ENCODE data around the gene PGAP6. TPM values are rescaled to one million over a fixed set of nuclear protein-coding genes. Genes with fewer than 3 reads are reported as not detected.
"Not testable (repeated sequence)": the region's sequence is repeated elsewhere in the genome, so short reads cannot be mapped to it uniquely, and the experiment has no call there.

The PGAP6 gene
- total and polyA plus RNA-seq, 2 experiments from 2014 or later: 133 to 205 TPM

DNA sequence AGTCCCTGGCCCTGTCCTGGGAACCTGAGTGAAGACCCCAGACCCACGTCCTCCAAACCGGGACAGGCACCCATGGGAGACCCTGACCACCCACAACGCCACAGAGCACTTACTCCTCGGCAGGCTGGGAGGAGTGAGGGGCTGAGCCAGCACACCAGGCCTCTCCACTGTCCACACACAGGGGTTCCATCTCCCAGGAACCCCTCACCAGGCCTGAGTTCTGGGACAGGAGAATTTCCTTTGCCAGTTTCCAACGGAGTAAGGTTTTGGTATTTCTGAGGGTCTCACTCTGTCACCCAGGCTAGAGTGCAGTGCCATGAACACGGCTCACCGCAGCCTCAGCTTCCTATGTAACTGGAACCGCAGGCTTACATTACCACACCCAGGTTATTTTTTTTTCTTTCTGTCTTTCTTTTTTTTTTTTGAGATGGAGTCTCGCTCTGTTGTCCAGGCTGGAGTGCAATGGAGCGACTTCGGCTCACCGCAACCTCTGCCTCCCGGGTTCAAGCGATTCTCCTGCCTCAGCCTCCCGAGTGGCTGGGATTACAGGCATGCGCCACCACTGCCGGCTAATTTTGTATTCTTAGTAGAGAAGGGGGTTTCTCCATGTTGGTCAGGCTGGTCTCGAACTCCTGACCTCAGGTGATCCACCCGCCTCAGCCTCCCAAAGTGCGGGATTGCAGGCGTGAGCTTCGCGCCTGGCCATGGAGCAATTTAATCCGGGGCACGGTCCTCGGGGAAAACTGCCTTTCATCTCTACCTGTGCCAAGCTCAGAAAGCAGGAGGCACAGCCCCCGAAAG is 1.6 kb downstream of the PGAP6 start:
- TF ChIP-seq EZH2 (IDR thresholded peaks at IDR 0.05; ENCODE audit: borderline replicate concordance) (no peak), EZH2phosphoT487 (IDR thresholded peaks at IDR 0.05; ENCODE audit: low read depth, severe bottlenecking, unreplicated experiment) (no peak)
- TF ChIP-seq, protein P1, sequence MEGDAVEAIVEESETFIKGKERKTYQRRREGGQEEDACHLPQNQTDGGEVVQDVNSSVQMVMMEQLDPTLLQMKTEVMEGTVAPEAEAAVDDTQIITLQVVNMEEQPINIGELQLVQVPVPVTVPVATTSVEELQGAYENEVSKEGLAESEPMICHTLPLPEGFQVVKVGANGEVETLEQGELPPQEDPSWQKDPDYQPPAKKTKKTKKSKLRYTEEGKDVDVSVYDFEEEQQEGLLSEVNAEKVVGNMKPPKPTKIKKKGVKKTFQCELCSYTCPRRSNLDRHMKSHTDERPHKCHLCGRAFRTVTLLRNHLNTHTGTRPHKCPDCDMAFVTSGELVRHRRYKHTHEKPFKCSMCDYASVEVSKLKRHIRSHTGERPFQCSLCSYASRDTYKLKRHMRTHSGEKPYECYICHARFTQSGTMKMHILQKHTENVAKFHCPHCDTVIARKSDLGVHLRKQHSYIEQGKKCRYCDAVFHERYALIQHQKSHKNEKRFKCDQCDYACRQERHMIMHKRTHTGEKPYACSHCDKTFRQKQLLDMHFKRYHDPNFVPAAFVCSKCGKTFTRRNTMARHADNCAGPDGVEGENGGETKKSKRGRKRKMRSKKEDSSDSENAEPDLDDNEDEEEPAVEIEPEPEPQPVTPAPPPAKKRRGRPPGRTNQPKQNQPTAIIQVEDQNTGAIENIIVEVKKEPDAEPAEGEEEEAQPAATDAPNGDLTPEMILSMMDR (IDR thresholded peaks at IDR 0.05; ENCODE audit: poor library complexity): no peak
- no peaks in the 10 kb centered on the region for H3K9me2 ChIP-seq (replicated peaks; ENCODE audit: insufficient read depth)
- H3K9me3 ChIP-seq (ENCODE audit: low read depth): no peaks in the 10 kb centered on the region
- H3K27me3 ChIP-seq: no peaks in the 10 kb centered on the region
- no peaks in the 10 kb centered on the region for H3K36me3 ChIP-seq (replicated peaks; ENCODE audit: insufficient read depth, low read depth)
- H3K4me1 ChIP-seq (ENCODE audit: insufficient read depth): peaks cover 29% of the 10 kb centered on the region
- DNase-seq (ENCODE audit: low spot score): no peak
- peak overlapping the region; percentile 96 for H3K4me3 ChIP-seq
- H3K79me2 ChIP-seq: peaks cover 29% of the 10 kb centered on the region
- H3K27ac ChIP-seq: peak overlapping the region; percentile 96
- peaks cover 8% of the 10 kb centered on the region for H4K20me1 ChIP-seq (ENCODE audit: insufficient read depth, poor library complexity, severe bottlenecking)
- WGBS (ENCODE audit: low lambda C conversion rate, missing lambda C conversion rate): 78% methylated on average over 27 of the region's 27 CpGs
- peak overlapping the region; percentile 97 for H3K4me2 ChIP-seq
- no peak overlapping the region for H2AFZ ChIP-seq

DNA sequence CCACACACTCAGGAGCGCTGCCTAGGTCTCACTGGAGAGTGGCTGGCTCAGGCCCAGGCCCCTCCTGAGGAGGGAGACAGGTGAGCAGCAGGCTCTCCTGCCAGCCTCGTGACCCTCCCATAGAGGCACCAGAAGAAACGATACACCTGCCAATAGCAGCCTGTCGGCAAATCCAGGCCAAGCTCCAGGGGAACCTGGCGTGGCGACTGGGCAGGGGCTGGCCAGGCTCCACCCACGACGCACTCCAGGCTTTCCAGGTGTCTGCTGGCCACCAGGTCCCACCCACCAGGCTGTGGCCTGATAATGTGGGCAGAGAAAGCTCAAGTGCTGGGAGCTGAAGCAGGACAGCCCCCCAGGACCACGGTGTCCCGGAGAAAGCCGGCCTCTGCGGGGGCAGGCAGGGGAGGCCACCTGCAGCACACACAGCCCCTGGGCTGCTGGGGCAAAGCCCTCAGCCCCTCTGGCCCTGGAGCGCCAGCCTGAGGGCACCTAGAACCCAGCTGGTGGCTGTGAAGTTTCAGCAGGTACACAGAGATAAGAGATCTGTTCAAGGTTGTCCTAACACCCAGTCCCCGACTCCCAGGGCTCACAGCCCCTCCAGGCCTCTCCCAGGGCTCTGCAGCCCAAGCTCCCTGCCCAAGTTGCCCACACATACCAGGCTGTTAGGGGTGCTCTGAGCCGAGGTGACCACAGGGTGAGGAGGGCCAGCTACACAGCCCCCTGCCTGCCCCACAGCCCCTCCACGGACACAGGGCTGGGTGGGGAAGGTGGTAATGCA is 2.4 kb downstream of the PGAP6 start:
- peaks cover 8% of the 10 kb centered on the region for H4K20me1 ChIP-seq (ENCODE audit: insufficient read depth, poor library complexity, severe bottlenecking)
- H3K27ac ChIP-seq: peak overlapping the region; percentile 96
- H3K4me3 ChIP-seq: no peak overlapping the region
- peaks cover 29% of the 10 kb centered on the region for H3K79me2 ChIP-seq
- WGBS (ENCODE audit: low lambda C conversion rate, missing lambda C conversion rate): 48% methylated on average over 16 of the region's 16 CpGs
- H3K9me2 ChIP-seq (replicated peaks; ENCODE audit: insufficient read depth): no peaks in the 10 kb centered on the region
- H3K27me3 ChIP-seq: no peaks in the 10 kb centered on the region
- H3K36me3 ChIP-seq (replicated peaks; ENCODE audit: insufficient read depth, low read depth): no peaks in the 10 kb centered on the region
- TF ChIP-seq EZH2 (IDR thresholded peaks at IDR 0.05; ENCODE audit: borderline replicate concordance): no peak
- TF ChIP-seq EZH2phosphoT487 (IDR thresholded peaks at IDR 0.05; ENCODE audit: low read depth, severe bottlenecking, unreplicated experiment): no peak
- TF ChIP-seq, protein P1 (IDR thresholded peaks at IDR 0.05; ENCODE audit: poor library complexity): no peak
- H3K4me1 ChIP-seq (ENCODE audit: insufficient read depth): peaks cover 29% of the 10 kb centered on the region
- peak overlapping the region; percentile 97 for H3K4me2 ChIP-seq
- DNase-seq (ENCODE audit: low spot score): peak; percentile 90
- no peaks in the 10 kb centered on the region for H3K9me3 ChIP-seq (ENCODE audit: low read depth)
- no peak overlapping the region for H2AFZ ChIP-seq

GRCh38 chr16:378821-379182 is 3.0 kb downstream of the PGAP6 start:
- H4K20me1 ChIP-seq (ENCODE audit: insufficient read depth, poor library complexity, severe bottlenecking): peaks cover 8% of the 10 kb centered on the region
- peaks cover 24% of the 10 kb centered on the region for H3K4me1 ChIP-seq (ENCODE audit: insufficient read depth)
- TF ChIP-seq, protein P1 (IDR thresholded peaks at IDR 0.05; ENCODE audit: poor library complexity): no peak
- DNase-seq (ENCODE audit: low spot score): no peak
- H3K27me3 ChIP-seq: no peaks in the 10 kb centered on the region
- no peaks in the 10 kb centered on the region for H3K9me2 ChIP-seq (replicated peaks; ENCODE audit: insufficient read depth)
- H2AFZ ChIP-seq: no peak overlapping the region
- WGBS (ENCODE audit: low lambda C conversion rate, missing lambda C conversion rate): 66% methylated on average over 13 of the region's 14 CpGs
- H3K79me2 ChIP-seq: peaks cover 29% of the 10 kb centered on the region
- H3K36me3 ChIP-seq (replicated peaks; ENCODE audit: insufficient read depth, low read depth): no peaks in the 10 kb centered on the region
- H3K4me2 ChIP-seq: peak overlapping the region; percentile 97
- H3K4me3 ChIP-seq: no peak overlapping the region
- peak overlapping the region; percentile 37 for H3K27ac ChIP-seq
- H3K9me3 ChIP-seq (ENCODE audit: low read depth): no peaks in the 10 kb centered on the region

DNA sequence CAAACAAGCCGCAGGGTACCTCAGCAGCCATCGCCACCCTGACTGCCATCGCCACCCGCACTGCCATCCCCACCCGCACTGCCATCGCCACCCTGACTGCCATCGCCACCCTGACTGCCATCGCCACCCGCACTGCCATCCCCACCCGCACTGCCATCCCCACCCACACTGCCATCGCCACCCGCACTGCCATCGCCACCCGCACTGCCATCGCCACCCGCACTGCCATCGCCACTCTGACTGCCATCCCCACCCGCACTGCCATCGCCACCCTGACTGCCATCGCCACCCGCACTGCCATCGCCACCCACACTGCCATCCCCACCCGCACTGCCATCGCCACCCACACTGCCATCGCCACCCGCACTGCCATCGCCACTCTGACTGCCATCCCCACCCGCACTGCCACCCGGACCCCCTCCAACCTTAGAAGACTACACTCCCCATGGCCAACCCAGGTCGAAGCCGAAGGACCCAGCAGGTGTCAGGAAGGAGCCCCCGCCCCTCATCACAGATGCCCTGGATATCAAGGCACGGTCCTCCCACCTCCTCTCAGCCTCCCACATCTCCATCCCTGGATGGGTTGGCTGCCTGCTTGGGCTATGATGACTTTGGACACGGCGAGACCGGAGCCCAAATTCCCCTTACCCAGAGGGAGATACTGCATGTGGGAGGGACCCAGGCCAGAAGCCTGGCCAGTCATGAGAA is 3.5 kb downstream of the PGAP6 start:
- 92% methylated on average over 4 of the region's 36 CpGs for WGBS (ENCODE audit: low lambda C conversion rate, missing lambda C conversion rate)
- H3K36me3 ChIP-seq (replicated peaks; ENCODE audit: insufficient read depth, low read depth): not testable (repeated sequence)
- peak overlapping the region; percentile 37 for H3K27ac ChIP-seq

More for the DNA sequence above, 3.5 kb downstream of the PGAP6 start:
- not testable (repeated sequence) for H3K9me2 ChIP-seq (replicated peaks; ENCODE audit: insufficient read depth); H2AFZ ChIP-seq; H3K27me3 ChIP-seq; H3K9me3 ChIP-seq (ENCODE audit: low read depth); H4K20me1 ChIP-seq (ENCODE audit: insufficient read depth, poor library complexity, severe bottlenecking); DNase-seq (ENCODE audit: low spot score); H3K4me3 ChIP-seq
- Histone ChIP-seq H3K79me2 (peaks cover 29% of the 10 kb centered on the region), H3K4me1 (ENCODE audit: insufficient read depth) (peaks cover 20% of the 10 kb centered on the region), H3K4me2 (peak overlapping the region; percentile 97)

All from hepatocyte (in vitro differentiated cells).